MM.1S (cell line): ENCODE measurements around the gene ADAMTS2.

ENCODE experiments used
- DNase-seq: peaks from one replicate; pipeline ENCODE4 v3.0.0-alpha.2; 2015
- H2AFZ ChIP-seq: fragments of 300-600 bp; sonication (generic); 2 replicates; pipeline ENCODE4 v1.6.0; 2016; ENCODE audit warnings: antibody characterized with exemption, low read length
- H3F3A ChIP-seq: fragments of 300-600 bp; sonication (generic); 2 replicates; pipeline ENCODE4 v1.6.1; 2016; ENCODE audit warnings: mild to moderate bottlenecking, antibody characterized with exemption, low read length, moderate library complexity, mixed read lengths; ENCODE audit not compliant: insufficient read depth
- H3K27ac ChIP-seq: fragments of 300-600 bp; sonication (generic); 2 replicates; pipeline ENCODE4 v1.5.1; 2016; ENCODE audit warnings: mild to moderate bottlenecking, low read length
- H3K27me3 ChIP-seq: fragments of 300-600 bp; sonication (generic); replicated peaks from 2 replicates; pipeline ENCODE4 v1.6.0; 2016; ENCODE audit warnings: low read length; ENCODE audit not compliant: insufficient read depth
- H3K36me3 ChIP-seq: fragments of 300-600 bp; sonication (generic); replicated peaks from 2 replicates; pipeline ENCODE4 v1.6.1; 2016; ENCODE audit warnings: mild to moderate bottlenecking, low read length, mixed read lengths; ENCODE audit not compliant: insufficient read depth
- H3K4me1 ChIP-seq: fragments of 300-600 bp; sonication (generic); 2 replicates; pipeline ENCODE4 v1.6.1; 2016; ENCODE audit warnings: low read length, mixed read lengths
- H3K4me2 ChIP-seq: fragments of 300-600 bp; sonication (generic); 2 replicates; pipeline ENCODE4 v1.6.0; 2016; ENCODE audit warnings: low read depth, low read length
- H3K4me3 ChIP-seq: fragments of 300-600 bp; sonication (generic); 2 replicates; pipeline ENCODE4 v1.5.1; 2016; ENCODE audit warnings: low read length, mixed read lengths
- H3K79me2 ChIP-seq: fragments of 300-600 bp; sonication (generic); 2 replicates; pipeline ENCODE4 v1.6.1; 2016; ENCODE audit warnings: mixed run types, low read length, mixed read lengths
- H3K9ac ChIP-seq: fragments of 300-600 bp; sonication (generic); 2 replicates; pipeline ENCODE4 v1.6.1; 2016; ENCODE audit warnings: low read length, mixed read lengths
- H3K9me2 ChIP-seq: fragments of 300-600 bp; sonication (generic); replicated peaks from 2 replicates; pipeline ENCODE4 v1.6.1; 2016; ENCODE audit warnings: mild to moderate bottlenecking, low read length, mixed read lengths; ENCODE audit not compliant: insufficient read depth
- H3K9me3 ChIP-seq: fragments of 300-600 bp; sonication (generic); replicated peaks from 2 replicates; pipeline ENCODE4 v1.6.1; 2016; ENCODE audit warnings: mild to moderate bottlenecking, low read length, mixed read lengths; ENCODE audit not compliant: insufficient read depth
- H4K20me1 ChIP-seq: fragments of 300-600 bp; sonication (generic); 2 replicates; pipeline ENCODE4 v1.6.1; 2016; ENCODE audit warnings: mild to moderate bottlenecking, low read length, moderate library complexity, mixed read lengths; ENCODE audit not compliant: insufficient read depth
- CTCF ChIP-seq: fragments of 300-600 bp; sonication (generic); IDR thresholded peaks from 2 replicates; pipeline ENCODE4 v1.5.1; 2016; ENCODE audit warnings: antibody characterized with exemption, low read length, mixed read lengths
- EZH2 ChIP-seq: fragments of 300-600 bp; sonication (generic); optimal IDR thresholded peaks from 2 replicates; pipeline ENCODE3; 2017; ENCODE audit warnings: low read depth, mild to moderate bottlenecking, antibody characterized with exemption, low read length, mixed read lengths
- EZH2phosphoT487 ChIP-seq: fragments of 300-600 bp; sonication (generic); IDR thresholded peaks from 2 replicates; pipeline ENCODE4 v1.6.1; 2018; ENCODE audit warnings: antibody characterized with exemption, low read length

The ADAMTS2 gene

GRCh38 chr5:179292681-179293635 lies 52.3 kb downstream of the ADAMTS2 start:
- peaks cover 30% of the 10 kb centered on the region; the same call in 1 of the 2 replicates for H3K27me3 ChIP-seq
- TF ChIP-seq EZH2phosphoT487 = no peak
- no peak for TF ChIP-seq EZH2
- no peak for TF ChIP-seq CTCF
- no peak overlapping the region for H2AFZ ChIP-seq
- H3K79me2 ChIP-seq = no peaks in the 10 kb centered on the region
- H3K9me2 ChIP-seq = no peaks in the 10 kb centered on the region
- H3K9ac ChIP-seq = no peak overlapping the region
- no peak overlapping the region for H3K4me2 ChIP-seq
- H3K4me1 ChIP-seq = no peaks in the 10 kb centered on the region
- H3K27ac ChIP-seq = no peak overlapping the region
- no peaks in the 10 kb centered on the region for H3K9me3 ChIP-seq
- no peaks in the 10 kb centered on the region for H4K20me1 ChIP-seq
- no peak for DNase-seq
- no peaks in the 10 kb centered on the region for H3K36me3 ChIP-seq
- no peaks in the 10 kb centered on the region for H3F3A ChIP-seq
- no peak overlapping the region for H3K4me3 ChIP-seq

DNA sequence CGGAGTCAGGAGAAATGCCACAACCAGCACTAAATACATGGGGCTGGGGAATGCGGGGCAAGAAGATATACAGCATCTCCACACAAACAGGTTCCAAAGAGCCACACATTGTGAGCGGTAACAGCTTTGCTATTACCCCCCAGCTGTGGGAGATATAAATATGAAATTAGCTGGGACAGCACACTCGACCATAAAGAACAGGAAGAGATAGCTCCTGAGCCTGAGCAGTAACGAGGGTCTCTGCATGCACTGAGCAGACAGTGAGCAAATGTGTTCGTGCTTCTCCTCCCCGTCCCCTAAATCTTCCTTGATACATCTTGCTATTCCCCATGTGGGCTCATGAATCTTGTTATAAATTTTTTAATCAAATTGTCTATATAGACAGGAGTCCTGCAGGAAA lies 53.1 kb downstream of the ADAMTS2 start:
- H3K9me2 ChIP-seq = no peaks in the 10 kb centered on the region

GRCh38 chr5:179290681-179291540 lies 54.4 kb downstream of the ADAMTS2 start:
- Histone ChIP-seq H3K9me3 (no peaks in the 10 kb centered on the region), H4K20me1 (no peaks in the 10 kb centered on the region), H3K4me2 (no peak overlapping the region), H2AFZ (no peak overlapping the region), H3K27ac (no peak overlapping the region), H3K79me2 (no peaks in the 10 kb centered on the region), H3K4me1 (no peaks in the 10 kb centered on the region), H3K4me3 (no peak overlapping the region), H3K36me3 (no peaks in the 10 kb centered on the region), H3F3A (no peaks in the 10 kb centered on the region), H3K27me3 (peaks cover 31% of the 10 kb centered on the region), H3K9me2 (no peaks in the 10 kb centered on the region), H3K9ac (no peak overlapping the region)
- no peak for TF ChIP-seq EZH2phosphoT487
- no peak for DNase-seq

More for the DNA sequence above, 53.1 kb downstream of the ADAMTS2 start:
- H3K9ac ChIP-seq = no peak overlapping the region
- no peaks in the 10 kb centered on the region for H3K36me3 ChIP-seq
- TF ChIP-seq EZH2 (no peak), EZH2phosphoT487 (no peak), CTCF (no peak)
- H2AFZ ChIP-seq = no peak overlapping the region
- no peaks in the 10 kb centered on the region for H3F3A ChIP-seq
- no peaks in the 10 kb centered on the region for H4K20me1 ChIP-seq
- H3K79me2 ChIP-seq = no peaks in the 10 kb centered on the region
- no peak overlapping the region for H3K4me2 ChIP-seq
- DNase-seq = no peak
- no peaks in the 10 kb centered on the region for H3K4me1 ChIP-seq
- no peaks in the 10 kb centered on the region for H3K9me3 ChIP-seq
- H3K4me3 ChIP-seq = no peak overlapping the region
- H3K27ac ChIP-seq = no peak overlapping the region
- peaks cover 31% of the 10 kb centered on the region for H3K27me3 ChIP-seq
